Gastrocnemius medialis (tissue), 4 donors: Measurements from ENCODE around the gene MYO1E.

Experiments used
- POLR2A ChIP-seq, 2 donors: fragments of 450-650 bp; IDR thresholded peaks; one replicate each; pipeline ENCODE4 v1.6.1; 2017; ENCODE audit warnings: antibody characterized with exemption in 2 of 2, mild to moderate bottlenecking in 2 of 2, moderate library complexity in 2 of 2
- TF ChIP-seq, protein P1 (sequence below), 5 experiments: fragments of 450-650 bp in 3 of 5; fragments of 200-600 bp in 2 of 5; sonication (generic) in 2 of 5; IDR thresholded peaks in 4 of 5; conservative IDR thresholded peaks in 1 of 5; 1 replicate in 4 of 5; 2 replicates in 1 of 5; pipeline ENCODE4 v1.5.1; 2016 to 2019; ENCODE audit warnings: antibody characterized with exemption in 5 of 5, mild to moderate bottlenecking in 3 of 5, moderate library complexity in 3 of 5

DNA sequence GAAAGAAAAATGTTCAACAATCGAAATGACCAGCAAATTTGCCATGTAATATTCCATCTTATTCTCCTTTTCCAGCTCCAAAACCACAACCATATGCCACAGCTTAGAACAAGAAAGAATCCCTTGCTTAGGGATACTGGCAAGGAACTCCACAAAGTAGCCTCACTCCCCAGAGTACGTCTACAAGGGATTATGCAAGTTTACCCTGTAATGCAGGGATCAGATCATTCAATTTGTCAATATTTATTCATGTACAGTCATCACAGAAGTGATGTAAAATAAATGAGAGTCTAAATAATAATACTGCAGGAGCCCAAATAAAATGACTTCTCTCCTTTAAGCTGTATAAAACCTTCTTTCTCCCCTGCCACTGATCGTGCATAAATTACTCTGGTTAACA, 23.5 kb upstream of the MYO1E start:
- TF ChIP-seq, protein P1, sequence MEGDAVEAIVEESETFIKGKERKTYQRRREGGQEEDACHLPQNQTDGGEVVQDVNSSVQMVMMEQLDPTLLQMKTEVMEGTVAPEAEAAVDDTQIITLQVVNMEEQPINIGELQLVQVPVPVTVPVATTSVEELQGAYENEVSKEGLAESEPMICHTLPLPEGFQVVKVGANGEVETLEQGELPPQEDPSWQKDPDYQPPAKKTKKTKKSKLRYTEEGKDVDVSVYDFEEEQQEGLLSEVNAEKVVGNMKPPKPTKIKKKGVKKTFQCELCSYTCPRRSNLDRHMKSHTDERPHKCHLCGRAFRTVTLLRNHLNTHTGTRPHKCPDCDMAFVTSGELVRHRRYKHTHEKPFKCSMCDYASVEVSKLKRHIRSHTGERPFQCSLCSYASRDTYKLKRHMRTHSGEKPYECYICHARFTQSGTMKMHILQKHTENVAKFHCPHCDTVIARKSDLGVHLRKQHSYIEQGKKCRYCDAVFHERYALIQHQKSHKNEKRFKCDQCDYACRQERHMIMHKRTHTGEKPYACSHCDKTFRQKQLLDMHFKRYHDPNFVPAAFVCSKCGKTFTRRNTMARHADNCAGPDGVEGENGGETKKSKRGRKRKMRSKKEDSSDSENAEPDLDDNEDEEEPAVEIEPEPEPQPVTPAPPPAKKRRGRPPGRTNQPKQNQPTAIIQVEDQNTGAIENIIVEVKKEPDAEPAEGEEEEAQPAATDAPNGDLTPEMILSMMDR (IDR thresholded peaks at IDR 0.05 in 4 of 5, conservative IDR thresholded peaks at IDR 0.05 in 1 of 5), result no peak
- TF ChIP-seq POLR2A (IDR thresholded peaks at IDR 0.05), result no peak
